ENCODE measurements around the gene CDK14.

GRCh38 chr7:91107460-91107859 is 511.3 kb downstream of the CDK14 start:
- no peak for TF ChIP-seq CTCF (IDR thresholded peaks at IDR 0.05)
- no peak for TF ChIP-seq POLR2A (IDR thresholded peaks at IDR 0.05)
